Left colon (tissue), 2 donors: ENCODE data around the gene C4B. TPM values are rescaled to one million over a fixed set of nuclear protein-coding genes. Genes with fewer than 3 reads are reported as not detected.

Source experiments
- total RNA-seq, 2 donors: library from RNA; stranded (reverse); fragmentation: NEBNext Ultra II Directional; extraction: Animal tissue kit (Norgen Biotek cat#: 25700); gene quantifications; one replicate each; pipeline ENCODE4 v1.2.1, GENCODE V29; 2021
- donor health status: DM: no; HTN: no; CAD: no.
- donor health status: DM: yes; HTN: yes; CAD: no.

C4B gene
- total RNA-seq, 2 donors from 2014 or later, result 3.8 to 31.2 TPM

Other genes starting within 250 kb of the C4B start
- gene VWA7, start 237.5 kb upstream of the C4B start, total RNA-seq, result 10 to 100 TPM; 11.4 to 11.8 TPM
- 10 to 100 TPM; 35.3 to 58.1 TPM for gene VARS1, start 219.0 kb upstream of the C4B start, total RNA-seq
- 10 to 100 TPM; 33.0 to 33.5 TPM for gene LSM2, start 207.8 kb upstream of the C4B start, total RNA-seq
- gene HSPA1L, start 199.5 kb upstream of the C4B start, total RNA-seq, result 1 to 10 TPM in 1 of 2 donors, under 1 TPM in 1; 0.89 to 1.1 TPM
- gene HSPA1A, start 199.3 kb upstream of the C4B start, total RNA-seq, result 100 to 1,000 TPM; 124 to 136 TPM
- gene HSPA1B, start 187.1 kb upstream of the C4B start, total RNA-seq, result 100 to 1,000 TPM; 252 to 296 TPM
- 10 to 100 TPM; 33.1 to 63.5 TPM for gene NEU1, start 152.0 kb upstream of the C4B start, total RNA-seq
- 100 to 1,000 TPM; 763 to 988 TPM for gene SLC44A4, start 135.8 kb upstream of the C4B start, total RNA-seq
- 10 to 100 TPM; 28.0 to 30.5 TPM for gene EHMT2, start 117.1 kb upstream of the C4B start, total RNA-seq
- gene ZBTB12, start 112.7 kb upstream of the C4B start, total RNA-seq, result 1 to 10 TPM; 2.7 to 2.9 TPM
- 10 to 100 TPM in 1 of 2 donors, 1 to 10 TPM in 1; 6.1 to 18.2 TPM for gene C2, start 87.1 kb upstream of the C4B start, total RNA-seq
- gene CFB, start 68.7 kb upstream of the C4B start, total RNA-seq, result 10 to 100 TPM; 22.2 to 58.8 TPM
- 10 to 100 TPM; 47.9 to 51.3 TPM for gene NELFE, start 55.8 kb upstream of the C4B start, total RNA-seq
- gene SKIC2, start 55.6 kb upstream of the C4B start, total RNA-seq, result 10 to 100 TPM; 55.4 to 70.8 TPM
- 10 to 100 TPM; 14.4 to 15.8 TPM for gene DXO, start 42.7 kb upstream of the C4B start, total RNA-seq
- gene C4A, start 32.7 kb upstream of the C4B start, total RNA-seq, result 10 to 100 TPM in 1 of 2 donors, 1 to 10 TPM in 1; 4.1 to 40.0 TPM
- gene CYP21A2, start 23.6 kb downstream of the C4B start, total RNA-seq, result under 1 TPM in 1 of 2 donors, not detected in 1; 0.15 TPM
- 10 to 100 TPM; 19.4 to 35.9 TPM for gene TNXB, start 94.5 kb downstream of the C4B start, total RNA-seq
- 100 to 1,000 TPM in 1 of 2 donors, 10 to 100 TPM in 1; 83.7 to 111 TPM for gene ATF6B, start 113.5 kb downstream of the C4B start, total RNA-seq
- gene FKBPL, start 115.5 kb downstream of the C4B start, total RNA-seq, result 1 to 10 TPM; 4.6 to 4.9 TPM
- 1 to 10 TPM; 1.0 to 2.0 TPM for gene PRRT1, start 137.1 kb downstream of the C4B start, total RNA-seq
- gene PPT2, start 139.3 kb downstream of the C4B start, total RNA-seq, result 10 to 100 TPM; 18.8 to 19.9 TPM
- 10 to 100 TPM; 13.7 to 19.9 TPM for gene EGFL8, start 149.8 kb downstream of the C4B start, total RNA-seq
- gene AGPAT1, start 161.3 kb downstream of the C4B start, total RNA-seq, result 10 to 100 TPM; 44.4 to 55.0 TPM
- gene RNF5, start 163.6 kb downstream of the C4B start, total RNA-seq, result 100 to 1,000 TPM in 1 of 2 donors, 10 to 100 TPM in 1; 87.2 to 104 TPM
- gene AGER, start 169.5 kb downstream of the C4B start, total RNA-seq, result 1 to 10 TPM; 4.4 TPM
- gene PBX2, start 175.4 kb downstream of the C4B start, total RNA-seq, result 10 to 100 TPM; 41.5 to 49.6 TPM
- 10 to 100 TPM in 1 of 2 donors, 1 to 10 TPM in 1; 5.6 to 11.1 TPM for gene GPSM3, start 177.8 kb downstream of the C4B start, total RNA-seq
- gene NOTCH4, start 209.3 kb downstream of the C4B start, total RNA-seq, result 1 to 10 TPM; 4.1 to 4.3 TPM